ENCODE measurements around the gene ANXA4. TPM values are rescaled to one million over a fixed set of nuclear protein-coding genes. Genes with fewer than 3 reads are reported as not detected.

Gene ANXA4
- total RNA-seq, 1 experiment from 2014 or later, result 92.0 TPM

DNA sequence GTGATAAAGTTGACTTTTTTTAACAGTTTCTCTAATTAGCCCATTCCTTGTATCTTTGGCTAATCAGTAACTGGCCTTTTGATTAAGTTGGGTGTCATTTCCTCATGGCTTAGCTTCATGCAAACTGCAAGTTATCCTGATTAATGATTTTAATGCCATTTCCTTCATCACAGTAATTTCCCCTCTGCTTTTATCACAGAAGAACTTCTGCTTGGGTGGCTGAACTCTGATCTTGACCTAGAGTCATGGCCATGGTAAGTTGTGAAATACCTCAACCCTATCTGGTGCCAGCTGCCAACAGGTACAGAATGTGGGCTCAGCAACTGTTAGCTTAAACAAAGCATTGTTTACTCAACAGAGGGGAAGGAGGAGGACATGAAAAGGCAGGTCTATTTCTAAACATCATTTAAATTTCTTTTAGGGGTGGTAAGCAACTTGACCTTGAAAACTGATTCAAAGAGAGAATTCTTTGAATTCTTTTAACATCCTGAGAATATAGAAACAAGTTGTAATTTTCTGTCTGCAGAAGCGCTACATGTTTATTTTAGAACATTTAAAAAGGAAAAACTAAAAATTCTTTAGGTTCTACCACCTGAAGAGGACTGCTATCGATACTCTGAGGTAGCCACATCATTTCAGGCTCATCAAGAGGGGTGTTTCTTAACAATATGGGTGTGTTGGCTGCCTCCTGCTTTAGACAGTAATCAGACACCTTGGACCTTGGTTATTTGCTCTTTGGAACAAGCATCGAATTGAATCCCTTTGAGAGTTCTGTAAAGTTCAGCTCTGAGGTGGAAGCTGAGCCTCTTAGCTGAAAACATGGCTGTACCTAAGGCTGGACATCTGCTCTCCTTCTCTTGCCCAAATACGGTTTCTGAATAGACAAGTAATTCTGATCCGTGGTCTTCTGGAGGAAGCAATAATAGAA, 39.7 kb downstream of the ANXA4 start:
- TF ChIP-seq, protein P1, sequence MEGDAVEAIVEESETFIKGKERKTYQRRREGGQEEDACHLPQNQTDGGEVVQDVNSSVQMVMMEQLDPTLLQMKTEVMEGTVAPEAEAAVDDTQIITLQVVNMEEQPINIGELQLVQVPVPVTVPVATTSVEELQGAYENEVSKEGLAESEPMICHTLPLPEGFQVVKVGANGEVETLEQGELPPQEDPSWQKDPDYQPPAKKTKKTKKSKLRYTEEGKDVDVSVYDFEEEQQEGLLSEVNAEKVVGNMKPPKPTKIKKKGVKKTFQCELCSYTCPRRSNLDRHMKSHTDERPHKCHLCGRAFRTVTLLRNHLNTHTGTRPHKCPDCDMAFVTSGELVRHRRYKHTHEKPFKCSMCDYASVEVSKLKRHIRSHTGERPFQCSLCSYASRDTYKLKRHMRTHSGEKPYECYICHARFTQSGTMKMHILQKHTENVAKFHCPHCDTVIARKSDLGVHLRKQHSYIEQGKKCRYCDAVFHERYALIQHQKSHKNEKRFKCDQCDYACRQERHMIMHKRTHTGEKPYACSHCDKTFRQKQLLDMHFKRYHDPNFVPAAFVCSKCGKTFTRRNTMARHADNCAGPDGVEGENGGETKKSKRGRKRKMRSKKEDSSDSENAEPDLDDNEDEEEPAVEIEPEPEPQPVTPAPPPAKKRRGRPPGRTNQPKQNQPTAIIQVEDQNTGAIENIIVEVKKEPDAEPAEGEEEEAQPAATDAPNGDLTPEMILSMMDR (IDR thresholded peaks at IDR 0.05; ENCODE audit: insufficient read depth in 1 of 2, low read depth in 1 of 2, low read length in 1 of 2, severe bottlenecking in 1 of 2, unreplicated experiment in 1 of 2), result no peak

DNA sequence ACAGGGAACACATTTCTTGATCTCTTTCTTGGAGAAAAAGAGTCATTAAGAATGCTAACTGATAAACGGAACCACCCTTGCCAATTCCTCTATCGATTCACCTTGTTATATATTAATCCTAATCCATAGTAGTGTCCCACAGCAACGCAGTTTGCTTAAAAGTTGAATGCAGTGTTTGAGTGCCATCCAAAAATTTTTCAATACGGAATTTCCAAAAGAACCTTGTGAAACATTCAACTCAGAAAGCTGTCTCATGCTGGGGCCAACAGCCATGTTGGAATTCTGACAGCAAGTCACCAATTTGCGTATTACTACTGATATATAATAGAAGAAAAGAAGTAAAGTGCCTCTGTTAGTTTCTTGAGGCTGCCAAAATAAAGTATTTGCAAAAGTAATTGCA, 42.3 kb downstream of the ANXA4 start:
- no peak for DNase-seq
- Histone ChIP-seq H3K4me3 (ENCODE audit: low read depth, low read length) (no peak overlapping the region), H3K4me1 (peaks cover 54% of the 10 kb centered on the region), H3K27me3 (replicated peaks; ENCODE audit: control insufficient read depth, insufficient read depth, low read length) (no peaks in the 10 kb centered on the region), H3K36me3 (ENCODE audit: control insufficient read depth, insufficient read depth, low read length) (peaks cover 6% of the 10 kb centered on the region), H3K9me3 (no peaks in the 10 kb centered on the region)
- Mint-ChIP-seq H3K9me3 (ENCODE audit: unreplicated experiment) (no peaks in the 10 kb centered on the region), H3K27me3 (ENCODE audit: insufficient read depth, unreplicated experiment) (no peaks in the 10 kb centered on the region), H3K27ac (ENCODE audit: unreplicated experiment) (peak overlapping the region; percentile 44), H3K36me3 (ENCODE audit: insufficient read depth, unreplicated experiment) (peaks cover 19% of the 10 kb centered on the region), H3K4me1 (ENCODE audit: low read depth, unreplicated experiment) (peaks cover 44% of the 10 kb centered on the region), H3K4me3 (ENCODE audit: unreplicated experiment) (no peak overlapping the region)
- CTCF ChIA-PET, result no interaction called here
- intact Hi-C loops (cut with micrococcal nuclease; ENCODE audit: unreplicated experiment), result no loop called here
- POLR2A ChIA-PET, result no interaction called here
- TF ChIP-seq, protein P1 (IDR thresholded peaks at IDR 0.05; ENCODE audit: insufficient read depth in 1 of 2, low read depth in 1 of 2, low read length in 1 of 2, severe bottlenecking in 1 of 2, unreplicated experiment in 1 of 2), result no peak
- BruUV-seq (replicated peaks), result no TSS peak

More for the DNA sequence above, 39.7 kb downstream of the ANXA4 start:
- ChIA-PET CTCF (interaction anchor here (0.6 to 1.0 kb wide), 4 partner anchors 14 to 57 kb away, joined by 3 to 8 read pairs (median 4); no protein-coding TSS in a partner anchor), POLR2A (interaction anchor here (0.5 to 0.7 kb wide), 3 partner anchors 35 to 512 kb away, joined by 3 to 10 read pairs (median 5); partner anchors contain the start of gene NFU1)
- H3K4me3 ChIP-seq (ENCODE audit: low read depth, low read length), result no peak overlapping the region
- Mint-ChIP-seq H3K9me3 (ENCODE audit: unreplicated experiment) (no peaks in the 10 kb centered on the region), H3K27ac (ENCODE audit: unreplicated experiment) (peak overlapping the region; percentile 16), H3K27me3 (ENCODE audit: insufficient read depth, unreplicated experiment) (no peaks in the 10 kb centered on the region), H3K4me3 (ENCODE audit: unreplicated experiment) (no peak overlapping the region), H3K4me1 (ENCODE audit: low read depth, unreplicated experiment) (peaks cover 39% of the 10 kb centered on the region), H3K36me3 (ENCODE audit: insufficient read depth, unreplicated experiment) (peaks cover 4% of the 10 kb centered on the region)
- H3K9me3 ChIP-seq, result peaks cover 2% of the 10 kb centered on the region
- intact Hi-C loops (cut with micrococcal nuclease; ENCODE audit: unreplicated experiment), result loop anchor here (1.0 to 2.0 kb wide), 5 partner anchors 8 to 47 kb away; no protein-coding TSS in a partner anchor
- no peaks in the 10 kb centered on the region for H3K27me3 ChIP-seq (replicated peaks; ENCODE audit: control insufficient read depth, insufficient read depth, low read length)
- peaks cover 2% of the 10 kb centered on the region for H3K36me3 ChIP-seq (ENCODE audit: control insufficient read depth, insufficient read depth, low read length)
- BruUV-seq (replicated peaks), result no TSS peak
- peak; percentile 67 to 79 for DNase-seq
- H3K4me1 ChIP-seq, result peaks cover 62% of the 10 kb centered on the region

DNA sequence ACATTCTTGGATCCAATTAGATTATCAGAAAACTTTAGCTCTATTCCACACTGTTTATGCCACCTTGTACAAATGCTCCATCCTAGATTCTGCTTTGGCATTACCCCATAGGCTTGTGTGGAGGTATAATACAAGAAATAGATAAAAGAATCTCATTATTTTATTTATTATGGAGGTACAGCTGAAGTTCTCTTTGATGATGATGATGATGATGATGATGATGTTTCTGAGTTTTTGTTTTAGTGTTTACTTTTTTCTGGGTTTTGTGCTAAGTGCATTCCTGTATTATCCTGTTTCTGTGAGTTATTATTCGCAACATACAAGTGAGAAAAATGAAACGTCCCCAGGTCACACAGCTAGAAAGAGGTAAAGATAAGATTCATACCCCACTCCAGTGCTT, 43.4 kb downstream of the ANXA4 start:
- Mint-ChIP-seq H3K36me3 (ENCODE audit: insufficient read depth, unreplicated experiment) (peaks cover 30% of the 10 kb centered on the region), H3K9me3 (ENCODE audit: unreplicated experiment) (no peaks in the 10 kb centered on the region), H3K4me1 (ENCODE audit: low read depth, unreplicated experiment) (peaks cover 46% of the 10 kb centered on the region), H3K27me3 (ENCODE audit: insufficient read depth, unreplicated experiment) (no peaks in the 10 kb centered on the region), H3K4me3 (ENCODE audit: unreplicated experiment) (no peak overlapping the region), H3K27ac (ENCODE audit: unreplicated experiment) (peak overlapping the region; percentile 16)
- intact Hi-C loops (cut with micrococcal nuclease; ENCODE audit: unreplicated experiment), result no loop called here
- Histone ChIP-seq H3K4me1 (peaks cover 54% of the 10 kb centered on the region), H3K27me3 (replicated peaks; ENCODE audit: control insufficient read depth, insufficient read depth, low read length) (no peaks in the 10 kb centered on the region), H3K4me3 (ENCODE audit: low read depth, low read length) (no peak overlapping the region), H3K36me3 (ENCODE audit: control insufficient read depth, insufficient read depth, low read length) (peaks cover 6% of the 10 kb centered on the region), H3K9me3 (no peaks in the 10 kb centered on the region)
- TF ChIP-seq, protein P1 (IDR thresholded peaks at IDR 0.05; ENCODE audit: insufficient read depth in 1 of 2, low read depth in 1 of 2, low read length in 1 of 2, severe bottlenecking in 1 of 2, unreplicated experiment in 1 of 2), result no peak
- no TSS peak for BruUV-seq (replicated peaks)
- DNase-seq, result no peak
- ChIA-PET POLR2A (no interaction called here), CTCF (interaction anchor here (0.6 kb wide), 1 partner anchor 1258 kb away, joined by 5 read pairs; no protein-coding TSS in a partner anchor)
